Posterior vena cava (tissue), 2 donors: ENCODE measurements around the gene BMPR1A. TPM values are rescaled to one million over a fixed set of nuclear protein-coding genes. Genes with fewer than 3 reads are reported as not detected.

Experiments used
- DNase-seq: peaks from one replicate; pipeline ENCODE4 v3.0.0-alpha.2; 2020; ENCODE audit warnings: low spot score
- intact Hi-C, 2 donors: fragments of 100-400 bp; cut with DNase I; formaldehyde crosslinking; loops; one replicate each; pipeline versions ENCODE4 v1.14.1 to v1.14.2; 2022 to 2023
- total RNA-seq, 2 donors: library from RNA; stranded (reverse); fragmentation: NEBNext Ultra II Directional; extraction: Animal tissue kit (Norgen Biotek cat#: 25700); gene quantifications; one replicate each; pipeline ENCODE4 v1.2.1, GENCODE V29; 2021
- donor health status: DM: yes; HTN: yes; CAD: no.
- donor health status: DM: yes; HTN: yes; CAD: no.

The BMPR1A gene
- total RNA-seq, 2 donors from 2014 or later, result 68.0 to 75.8 TPM

DNA sequence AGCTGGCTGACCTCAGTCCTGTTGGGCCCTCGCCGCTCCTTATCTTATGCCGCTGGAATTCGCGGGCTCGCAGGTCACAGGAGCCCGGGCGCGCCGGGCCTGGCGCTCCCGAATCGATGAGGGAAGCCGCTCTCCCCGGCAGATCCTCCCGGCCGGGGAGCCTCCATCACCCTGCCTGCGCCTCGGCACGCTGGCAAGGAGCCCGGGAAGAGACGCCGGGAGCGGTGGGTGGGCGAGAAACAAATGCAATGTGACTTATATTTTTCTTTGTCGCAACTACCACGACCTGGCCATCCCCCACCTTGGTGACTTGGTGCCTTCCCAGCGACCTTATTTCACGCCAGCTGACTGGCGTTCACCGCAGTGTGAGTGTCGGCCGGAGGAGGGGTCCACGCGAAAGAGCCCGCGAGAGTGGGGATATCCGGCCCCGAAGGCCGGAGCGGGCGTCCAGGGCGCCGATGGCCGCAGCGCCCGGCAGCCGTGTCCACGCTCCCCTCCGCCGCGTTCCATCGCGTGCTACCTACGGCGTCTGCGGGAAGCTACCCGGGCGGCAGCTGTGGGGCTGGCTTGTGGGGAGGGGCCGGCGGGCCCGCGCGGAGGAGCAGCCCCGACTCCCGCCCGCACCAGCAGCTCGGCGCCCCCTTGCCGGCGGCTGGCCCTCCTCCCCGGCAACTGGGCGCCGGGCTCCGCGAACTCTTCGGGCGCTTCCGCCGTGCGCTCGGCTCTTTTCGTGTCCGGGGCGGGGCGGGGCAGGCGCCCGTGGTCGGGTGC lies 494 bp upstream of the BMPR1A start:
- DNase-seq, result peak; percentile 93
- intact Hi-C loops, result loop anchor here in 1 of 2 donors (5.0 kb wide), 1 partner anchor 44 kb away; no protein-coding TSS in a partner anchor

DNA sequence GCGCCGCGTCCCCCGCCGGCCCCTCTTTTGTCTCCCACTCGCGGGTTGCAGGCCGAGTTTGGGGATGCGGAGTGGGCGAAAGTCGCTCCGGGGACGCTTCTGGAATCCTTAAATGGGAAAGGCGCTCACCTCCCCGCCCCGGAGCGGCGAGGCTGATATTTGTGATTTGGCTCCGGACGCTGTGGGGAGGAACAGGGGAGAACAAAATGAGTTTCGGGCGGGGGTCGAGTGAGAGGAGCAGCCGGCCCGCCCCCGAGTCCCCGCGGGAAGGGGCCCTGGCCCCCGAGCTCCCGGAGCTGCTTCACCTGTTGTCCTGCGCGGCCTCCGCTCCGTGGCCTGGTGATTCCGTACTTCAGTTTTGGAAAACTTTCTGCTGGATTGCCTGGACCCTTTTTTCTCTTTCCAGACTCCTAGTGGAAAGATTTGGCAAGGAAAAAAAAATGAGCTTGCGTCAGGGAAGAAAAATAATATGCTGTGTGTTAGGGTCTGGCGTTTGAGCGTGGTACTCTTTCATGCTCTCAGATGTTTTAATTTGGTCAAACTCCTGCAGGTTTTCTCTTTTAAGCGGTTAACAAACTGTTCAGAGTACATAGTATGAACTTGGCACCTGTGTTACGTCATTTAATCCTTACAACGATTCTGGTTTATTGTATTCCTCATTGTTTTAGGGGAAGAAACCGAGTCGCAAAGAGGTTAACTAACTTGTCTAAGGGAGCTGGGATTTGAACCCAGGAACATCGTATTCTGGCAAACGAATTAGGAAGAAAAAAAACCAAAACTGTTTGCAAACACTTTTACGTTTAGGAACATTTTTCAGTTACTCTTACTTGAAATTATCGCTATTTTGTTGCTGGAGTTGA lies 924 bp downstream of the BMPR1A start:
- peak; percentile 86 for DNase-seq
- intact Hi-C loops, result loop anchor here in 1 of 2 donors (5.0 kb wide), 1 partner anchor 45 kb away; no protein-coding TSS in a partner anchor

DNA sequence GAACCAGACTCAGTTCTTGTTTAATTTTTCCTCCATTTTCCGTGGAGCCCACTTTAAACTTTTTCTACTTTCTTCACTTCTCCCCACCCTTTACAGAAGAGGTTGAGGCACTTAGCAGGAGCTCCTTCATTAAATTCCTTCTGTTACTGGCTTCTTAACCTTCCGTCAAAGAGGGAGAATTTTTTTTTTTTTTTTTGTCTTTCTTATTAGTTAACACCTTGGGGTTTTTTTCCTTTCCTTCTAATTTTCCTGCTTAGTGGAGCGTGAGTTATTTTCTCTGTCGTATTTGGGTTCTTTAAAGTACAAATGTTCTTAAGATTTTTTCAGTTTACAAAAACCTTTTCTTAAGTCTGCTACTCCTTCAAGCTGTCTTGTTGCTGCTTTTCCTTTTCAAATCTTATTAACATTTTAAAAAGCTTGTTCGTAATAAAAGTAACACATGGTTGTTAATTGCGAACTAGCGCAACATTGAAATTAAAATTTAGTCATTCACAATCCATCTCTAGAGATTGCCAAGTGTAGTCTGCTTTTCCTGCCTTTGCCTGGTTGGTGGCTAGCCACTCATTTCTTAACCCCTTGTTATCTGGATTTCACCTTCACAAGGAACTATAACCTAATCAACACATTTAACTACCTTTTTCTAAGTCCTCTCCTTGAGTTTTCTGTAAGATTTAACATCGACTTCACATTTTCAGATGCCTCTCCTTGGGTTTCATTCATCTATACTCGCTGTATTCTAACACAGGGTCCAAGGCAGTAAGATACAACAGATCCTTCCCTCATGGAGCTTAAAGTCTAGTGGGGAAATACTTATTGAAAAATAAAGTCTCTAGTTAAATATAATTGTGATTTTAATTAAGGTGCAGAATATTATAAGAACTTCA lies 2.0 kb downstream of the BMPR1A start:
- no peak for DNase-seq
- intact Hi-C loops, result loop anchor here in 1 of 2 donors (5.0 kb wide), 1 partner anchor 46 kb away; no protein-coding TSS in a partner anchor

DNA sequence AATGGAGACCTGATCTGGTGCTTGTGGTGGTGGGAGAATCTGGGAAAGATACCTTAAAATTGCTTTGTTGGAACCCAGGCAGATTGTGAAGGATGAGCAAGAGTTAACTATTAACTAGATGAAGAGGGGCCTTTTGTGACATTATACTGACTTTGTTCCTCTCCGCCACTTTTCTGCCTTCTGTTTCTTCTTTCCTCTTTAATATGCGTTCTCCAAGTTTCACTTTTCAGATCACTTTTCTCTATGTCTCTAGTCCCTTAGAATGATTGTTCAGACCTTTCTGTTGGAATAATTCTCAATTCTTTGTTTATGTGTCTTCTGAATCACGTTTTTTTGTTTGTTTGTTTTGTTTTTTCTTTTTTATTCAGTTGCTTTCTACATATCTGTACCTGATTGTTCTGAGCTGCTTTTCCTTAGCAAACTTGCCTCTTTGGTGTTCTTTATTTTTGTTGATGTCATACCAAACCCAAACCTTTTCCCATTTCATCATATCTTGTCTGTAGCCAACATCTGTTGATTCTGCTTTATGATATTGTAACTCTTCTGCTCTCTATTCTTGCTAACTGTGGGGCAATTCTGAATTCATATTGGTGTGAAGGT lies 2.8 kb downstream of the BMPR1A start:
- intact Hi-C loops, result loop anchor here in 1 of 2 donors (5.0 kb wide), 1 partner anchor 47 kb away; no protein-coding TSS in a partner anchor
- no peak for DNase-seq

DNA sequence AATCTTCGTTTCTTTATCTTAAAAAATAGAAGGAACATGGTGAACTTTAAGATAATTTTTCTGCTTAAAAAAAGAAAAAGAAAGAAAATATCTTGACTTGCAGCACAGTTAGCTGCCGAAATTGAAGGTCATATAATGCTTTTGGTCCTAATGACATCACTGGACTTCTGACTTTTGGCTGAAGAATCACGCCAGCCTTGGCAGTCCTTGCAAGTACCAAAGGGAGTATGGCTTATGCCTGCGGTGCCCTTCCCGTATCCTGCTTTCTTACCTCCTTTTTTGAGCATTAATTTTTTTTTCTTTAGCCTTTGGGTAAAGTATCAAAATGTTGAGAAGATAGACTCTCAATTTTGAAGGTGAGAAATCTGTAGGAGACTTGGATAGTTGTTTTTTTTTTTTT lies 7.0 kb downstream of the BMPR1A start:
- no peak for DNase-seq
- intact Hi-C loops, result no loop called here

DNA sequence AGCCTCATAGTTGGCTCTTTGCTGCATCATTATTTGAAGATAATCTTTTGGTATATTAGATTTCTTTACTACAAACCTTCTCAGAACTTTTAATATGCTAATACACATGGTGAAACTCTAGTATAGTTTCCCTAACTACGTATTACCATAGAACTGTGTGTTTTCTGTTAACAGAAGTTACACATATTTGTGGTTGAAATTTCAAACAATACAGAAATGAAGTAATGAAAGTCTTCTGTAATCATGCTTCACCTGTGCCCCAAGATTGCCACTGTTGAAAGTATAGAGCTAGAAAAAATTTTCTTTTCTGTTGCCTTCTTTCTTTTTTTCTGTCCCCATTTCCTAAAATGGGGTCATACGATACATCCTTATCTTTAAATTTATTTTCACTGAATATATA lies 9.1 kb downstream of the BMPR1A start:
- intact Hi-C loops, result no loop called here
- no peak for DNase-seq

- intact Hi-C loops, result loop anchor here in 1 of 2 donors (1.0 kb wide), 1 partner anchor 27 kb away; no protein-coding TSS in a partner anchor
- no peak for DNase-seq
Observed at GRCh38 chr10:86768412-86769062, 12.1 kb downstream of the BMPR1A start.

DNA sequence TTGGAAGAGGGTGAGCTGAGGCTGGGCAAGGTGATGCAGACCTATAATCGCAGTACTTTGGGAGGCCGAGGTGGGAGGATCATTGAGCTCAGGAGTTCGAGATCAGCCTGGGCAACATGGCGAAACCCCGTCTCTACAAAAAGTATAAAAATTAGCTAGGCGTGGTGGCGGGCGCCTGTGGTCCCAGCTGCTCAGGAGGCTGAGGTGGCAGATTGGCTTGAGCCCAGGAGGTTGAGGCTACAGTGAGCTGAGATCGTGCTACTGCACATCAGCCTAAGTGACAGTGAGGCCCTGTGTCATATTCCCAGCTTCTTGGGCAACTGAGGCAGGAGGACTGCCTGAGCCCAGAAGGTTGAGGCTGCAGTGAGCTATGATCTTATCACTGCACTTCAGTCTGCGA lies 13.6 kb downstream of the BMPR1A start:
- DNase-seq, result no peak
- intact Hi-C loops, result loop anchor here in 1 of 2 donors (1.0 kb wide), 1 partner anchor 25 kb away; no protein-coding TSS in a partner anchor

GRCh38 chr10:86770412-86770960 lies 14.1 kb downstream of the BMPR1A start:
- intact Hi-C loops, result no loop called here

GRCh38 chr10:86773498-86773897 lies 17.1 kb downstream of the BMPR1A start:
- DNase-seq, result no peak
- intact Hi-C loops, result no loop called here

More at GRCh38 chr10:86770412-86770960, 14.1 kb downstream of the BMPR1A start:
- DNase-seq, result no peak

DNA sequence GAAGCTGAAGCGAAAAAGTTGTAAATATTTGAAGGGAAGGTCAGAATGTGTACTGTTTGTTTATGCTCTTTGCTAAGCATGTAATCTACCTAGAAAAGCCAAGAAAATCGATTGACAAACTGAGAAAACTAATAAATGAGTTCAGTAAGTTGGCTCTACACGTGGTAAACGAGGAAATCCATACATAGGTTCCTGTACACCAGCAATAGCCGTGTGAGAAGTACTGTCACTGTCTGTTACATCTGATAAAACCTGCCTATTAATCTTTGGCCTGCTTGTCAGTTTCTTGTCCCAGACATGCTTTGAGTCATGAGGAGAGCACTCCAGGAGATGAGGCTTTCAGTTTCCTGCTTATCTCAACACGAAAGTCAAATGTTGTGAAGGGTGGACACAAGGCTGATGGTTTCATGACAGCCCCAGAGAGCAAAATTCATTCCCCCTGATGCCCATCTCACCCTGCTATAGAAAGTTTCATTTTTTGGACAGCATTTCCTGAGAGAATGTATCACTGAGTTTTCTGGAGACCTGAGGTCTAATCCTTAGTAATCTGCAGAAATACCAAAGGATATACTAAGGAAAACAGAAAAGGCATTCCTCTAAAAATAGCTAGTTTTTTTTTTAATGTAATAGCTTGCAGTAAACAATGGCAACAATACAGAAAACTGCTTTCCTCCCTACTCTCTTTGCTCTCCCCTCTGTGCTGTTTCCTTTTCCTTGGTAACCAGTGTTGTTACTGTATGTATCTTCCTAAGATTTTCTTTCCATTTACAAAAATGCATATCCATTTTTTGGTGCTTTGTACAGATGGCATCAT lies 18.8 kb downstream of the BMPR1A start:
- intact Hi-C loops, result no loop called here
- no peak for DNase-seq

GRCh38 chr10:86775870-86776180 lies 19.4 kb downstream of the BMPR1A start:
- DNase-seq, result no peak
- intact Hi-C loops, result no loop called here

GRCh38 chr10:86779220-86780017 lies 23.0 kb downstream of the BMPR1A start:
- intact Hi-C loops, result no loop called here

GRCh38 chr10:86782701-86783418 lies 26.4 kb downstream of the BMPR1A start:
- intact Hi-C loops, result no loop called here
- DNase-seq, result no peak

More at GRCh38 chr10:86779220-86780017, 23.0 kb downstream of the BMPR1A start:
- no peak for DNase-seq

DNA sequence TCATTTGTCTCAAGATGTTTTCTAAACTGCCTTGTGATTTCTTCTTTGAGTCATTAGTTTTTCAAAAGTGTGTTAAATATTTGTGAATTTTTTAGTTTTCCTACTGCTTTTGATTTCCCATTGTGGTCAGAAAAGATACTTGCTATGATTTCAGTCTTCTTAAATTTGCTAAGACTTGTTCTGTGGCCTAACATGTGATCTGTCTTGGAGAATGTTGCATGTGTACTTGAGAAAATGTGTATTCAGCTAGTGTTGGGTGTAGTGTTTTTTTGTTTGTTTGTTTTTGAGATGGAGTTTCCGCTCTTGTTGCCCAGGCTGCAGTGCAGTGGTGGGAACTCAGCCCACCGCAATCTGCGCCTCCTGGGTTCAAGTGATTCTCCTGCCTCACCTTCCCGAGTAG lies 28.6 kb downstream of the BMPR1A start:
- intact Hi-C loops, result no loop called here
- no peak for DNase-seq

DNA sequence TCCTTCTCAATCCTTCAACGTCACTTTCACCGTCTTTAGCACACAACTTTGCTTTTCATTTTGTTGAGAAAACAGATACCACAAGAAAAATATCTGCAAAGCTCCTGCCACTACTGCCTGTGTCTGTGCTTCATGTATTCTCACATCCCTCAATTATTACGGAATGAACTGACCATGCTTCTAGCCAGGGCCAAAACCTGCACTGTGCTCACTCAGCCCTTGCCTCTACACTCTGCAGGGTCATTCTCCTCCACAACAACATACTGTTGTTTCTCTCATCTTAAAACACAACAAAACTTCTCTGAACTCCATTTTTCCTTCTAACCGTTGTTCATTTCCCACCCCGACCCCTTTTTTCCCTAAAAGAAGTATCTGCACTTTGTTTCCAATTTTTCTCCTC lies 29.5 kb downstream of the BMPR1A start:
- DNase-seq, result no peak
- intact Hi-C loops, result no loop called here
